Esophagus muscularis mucosa (tissue), 4 donors: ENCODE results near the gene TGDS. TPM values are rescaled to one million over a fixed set of nuclear protein-coding genes. Genes with fewer than 3 reads are reported as not detected.

Experiments
- DNase-seq: peaks from one replicate; pipeline ENCODE4 v3.0.0-alpha.2; 2017; ENCODE audit errors: extremely low spot score
- H3K27ac ChIP-seq, 4 donors: fragments of 200-600 bp; sonication (generic); replicated peaks in 1 of 4; 1 replicate in 3 of 4; 2 replicates in 1 of 4; pipeline ENCODE4 v1.5.1; 2016 to 2019; ENCODE audit warnings: mild to moderate bottlenecking in 1 of 4
- H3K27me3 ChIP-seq, 4 donors: fragments of 200-600 bp; sonication (generic); one replicate each; pipeline versions ENCODE4 v1.5.1 to v1.6.0; 2016 to 2019
- H3K36me3 ChIP-seq, 4 donors: fragments of 200-600 bp; sonication (generic); one replicate each; pipeline ENCODE4 v1.5.1; 2016 to 2019
- H3K4me1 ChIP-seq, 4 donors: fragments of 200-600 bp; sonication (generic); one replicate each; pipeline ENCODE4 v1.5.1; 2016 to 2019
- H3K4me3 ChIP-seq, 4 donors: fragments of 200-600 bp; sonication (generic); 1 replicate in 2 of 4; 2 replicates in 2 of 4; pipeline ENCODE4 v1.5.1; 2016 to 2019; ENCODE audit warnings: mild to moderate bottlenecking in 4 of 4, moderate library complexity in 1 of 4
- H3K9me3 ChIP-seq, 4 donors: fragments of 200-600 bp; sonication (generic); 1 replicate in 3 of 4; 2 replicates in 1 of 4; pipeline ENCODE4 v1.5.1; 2016 to 2019
- EP300 ChIP-seq: sonication (generic); formaldehyde crosslinking; IDR thresholded peaks from one replicate; pipeline ENCODE4 v1.6.1; 2017; ENCODE audit warnings: antibody characterized with exemption
- POLR2A ChIP-seq: fragments of 450-650 bp; IDR thresholded peaks from one replicate; pipeline ENCODE4 v1.6.1; 2017; ENCODE audit warnings: antibody characterized with exemption, moderate library complexity, mild to moderate bottlenecking, low read depth
- POLR2AphosphoS5 ChIP-seq, 2 donors: sonication (generic); formaldehyde crosslinking; IDR thresholded peaks; one replicate each; pipeline ENCODE4 v1.6.1; 2017; ENCODE audit warnings: antibody characterized with exemption in 2 of 2
- WGBS: methylation state at CpG from one replicate; pipeline ENCODE4 v1.1.5; 2018; 5-methylcytosine and 5-hydroxymethylcytosine counted together
- intact Hi-C: fragments of 100-400 bp; cut with DNase I; formaldehyde crosslinking; loops from one replicate; pipeline ENCODE4 v1.15.1; 2023
- total RNA-seq, 4 donors: library from RNA; depleted of rRNA; stranded (reverse); fragments of >200 nt; gene quantifications; one replicate each; pipeline versions ENCODE4 v1.1.0 to v1.2.1, GENCODE V29; 2016
- TF ChIP-seq, protein P1 (sequence below), 3 experiments: fragments of 200-600 bp in 2 of 3; fragments of 450-650 bp in 1 of 3; sonication (generic) in 2 of 3; IDR thresholded peaks; one replicate each; pipeline ENCODE4 v1.5.1; 2017 to 2019; ENCODE audit warnings: antibody characterized with exemption in 3 of 3, mild to moderate bottlenecking in 2 of 3, moderate library complexity in 1 of 3

Gene TGDS
- total RNA-seq, 4 donors from 2014 or later = 3.7 to 7.5 (median 6.2) TPM

DNA sequence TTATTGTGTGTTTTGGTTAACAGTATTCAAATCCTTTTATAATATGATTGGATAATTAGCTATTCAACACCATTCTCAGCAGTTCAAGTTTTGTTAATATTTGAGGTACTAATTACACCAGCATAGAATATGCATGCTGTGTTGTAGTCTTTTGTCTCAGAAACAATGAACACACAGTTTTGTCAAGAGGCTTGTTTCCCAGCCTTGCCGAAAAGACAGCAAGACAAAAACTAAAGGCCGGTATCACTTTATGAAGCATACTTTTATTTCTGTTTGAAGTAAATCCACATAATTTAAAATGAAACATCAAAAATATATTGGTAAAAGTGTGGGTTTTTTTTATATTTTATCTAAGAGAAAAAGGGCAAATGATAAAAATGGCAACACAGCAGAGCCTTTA lies 13.2 kb upstream of the TGDS start:
- WGBS = 95% methylated on average over 2 of the region's 2 CpGs

DNA sequence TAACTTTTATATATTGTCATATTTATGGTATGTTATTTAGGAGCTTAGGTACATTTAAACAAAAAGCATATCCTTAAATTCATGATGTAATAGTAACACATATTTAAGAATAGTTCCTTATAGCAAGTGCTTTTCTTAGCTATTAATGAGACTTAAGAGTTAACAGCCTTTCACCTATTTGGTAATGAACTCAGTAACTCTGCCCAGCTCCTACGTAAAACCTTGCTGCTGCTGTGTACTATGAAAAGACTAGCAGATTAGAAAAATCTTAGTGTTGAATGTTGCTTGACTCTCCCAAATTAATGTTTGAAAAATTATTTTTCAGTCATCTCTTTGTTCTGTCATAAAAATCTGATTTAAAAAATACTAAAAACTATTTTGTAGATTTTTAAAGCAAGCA lies 12.6 kb upstream of the TGDS start:
- 38% methylated on average over 1 of the region's 1 CpG for WGBS
- no peak for DNase-seq
- Histone ChIP-seq H3K27me3 (no peaks in the 10 kb centered on the region), H3K36me3 (peaks cover 0 to 48% (median 22%) of the 10 kb centered on the region in 4 donors), H3K27ac (no peak overlapping the region), H3K4me1 (no peaks in the 10 kb centered on the region), H3K4me3 (no peak overlapping the region), H3K9me3 (no peaks in the 10 kb centered on the region)
- TF ChIP-seq, protein P1, sequence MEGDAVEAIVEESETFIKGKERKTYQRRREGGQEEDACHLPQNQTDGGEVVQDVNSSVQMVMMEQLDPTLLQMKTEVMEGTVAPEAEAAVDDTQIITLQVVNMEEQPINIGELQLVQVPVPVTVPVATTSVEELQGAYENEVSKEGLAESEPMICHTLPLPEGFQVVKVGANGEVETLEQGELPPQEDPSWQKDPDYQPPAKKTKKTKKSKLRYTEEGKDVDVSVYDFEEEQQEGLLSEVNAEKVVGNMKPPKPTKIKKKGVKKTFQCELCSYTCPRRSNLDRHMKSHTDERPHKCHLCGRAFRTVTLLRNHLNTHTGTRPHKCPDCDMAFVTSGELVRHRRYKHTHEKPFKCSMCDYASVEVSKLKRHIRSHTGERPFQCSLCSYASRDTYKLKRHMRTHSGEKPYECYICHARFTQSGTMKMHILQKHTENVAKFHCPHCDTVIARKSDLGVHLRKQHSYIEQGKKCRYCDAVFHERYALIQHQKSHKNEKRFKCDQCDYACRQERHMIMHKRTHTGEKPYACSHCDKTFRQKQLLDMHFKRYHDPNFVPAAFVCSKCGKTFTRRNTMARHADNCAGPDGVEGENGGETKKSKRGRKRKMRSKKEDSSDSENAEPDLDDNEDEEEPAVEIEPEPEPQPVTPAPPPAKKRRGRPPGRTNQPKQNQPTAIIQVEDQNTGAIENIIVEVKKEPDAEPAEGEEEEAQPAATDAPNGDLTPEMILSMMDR (IDR thresholded peaks at IDR 0.05) = no peak
- TF ChIP-seq EP300 (no peak), POLR2A (no peak), POLR2AphosphoS5 (IDR thresholded peaks at IDR 0.05) (no peak)
- intact Hi-C loops = no loop called here

More for the DNA sequence above, 13.2 kb upstream of the TGDS start:
- TF ChIP-seq POLR2AphosphoS5 (IDR thresholded peaks at IDR 0.05) (no peak), POLR2A (no peak), EP300 (no peak)
- TF ChIP-seq, protein P1 (IDR thresholded peaks at IDR 0.05) = no peak
- Histone ChIP-seq H3K27me3 (no peaks in the 10 kb centered on the region), H3K27ac (no peak overlapping the region), H3K9me3 (no peaks in the 10 kb centered on the region), H3K36me3 (peaks cover 0 to 54% (median 25%) of the 10 kb centered on the region in 4 donors), H3K4me1 (no peaks in the 10 kb centered on the region), H3K4me3 (no peak overlapping the region)
- DNase-seq = no peak
- intact Hi-C loops = no loop called here

DNA sequence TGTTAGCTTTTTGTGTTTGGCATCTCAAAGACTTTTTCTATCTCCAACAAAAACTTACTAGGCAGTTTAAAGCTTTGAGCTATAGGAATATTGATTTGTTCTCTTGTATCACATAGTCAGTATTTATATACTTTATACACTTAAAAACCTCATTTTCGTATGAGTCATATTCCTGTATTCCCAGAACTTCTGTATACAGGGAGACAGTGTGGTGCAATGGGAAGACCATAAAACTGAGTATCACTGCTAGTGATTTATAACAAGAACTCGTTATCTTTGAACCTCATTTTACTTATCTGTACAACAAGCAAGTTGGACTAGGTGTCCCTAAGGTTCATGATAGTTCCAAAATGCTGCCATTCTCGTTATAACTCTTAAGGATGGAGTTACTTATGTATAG lies 12.0 kb upstream of the TGDS start:
- 88% methylated on average over 3 of the region's 3 CpGs for WGBS
- Histone ChIP-seq H3K4me3 (no peak overlapping the region), H3K36me3 (peaks cover 0 to 41% (median 22%) of the 10 kb centered on the region in 4 donors), H3K27ac (no peak overlapping the region), H3K27me3 (no peaks in the 10 kb centered on the region), H3K9me3 (no peaks in the 10 kb centered on the region), H3K4me1 (peaks cover 0 to under 1% (median 0%) of the 10 kb centered on the region in 4 donors)
- TF ChIP-seq, protein P1 (IDR thresholded peaks at IDR 0.05) = no peak
- TF ChIP-seq EP300 (no peak), POLR2AphosphoS5 (IDR thresholded peaks at IDR 0.05) (no peak), POLR2A (no peak)
- intact Hi-C loops = no loop called here
- no peak for DNase-seq

DNA sequence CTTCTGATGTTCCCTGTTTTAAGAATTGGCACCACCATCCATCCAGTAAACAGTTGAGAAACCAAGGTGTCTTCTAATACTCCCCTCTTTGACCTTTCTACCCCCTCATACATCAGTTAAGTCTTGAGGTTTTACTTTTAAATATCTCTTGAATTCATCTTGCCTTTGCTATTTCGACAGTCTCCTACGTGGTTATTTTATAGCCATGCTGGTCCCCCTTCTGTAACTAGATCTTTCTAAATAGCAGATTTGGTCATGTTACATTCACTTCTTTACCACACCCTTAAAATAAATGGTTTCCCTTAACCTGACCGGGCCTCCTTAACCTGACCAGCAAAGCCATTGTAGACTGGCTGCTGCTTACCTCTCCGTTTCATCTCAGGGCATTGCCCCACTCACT lies 11.1 kb upstream of the TGDS start:
- WGBS = 91% methylated on average over 4 of the region's 4 CpGs
- DNase-seq = no peak
- Histone ChIP-seq H3K27ac (no peak overlapping the region), H3K27me3 (no peaks in the 10 kb centered on the region), H3K36me3 (peaks cover 0 to 37% (median 21%) of the 10 kb centered on the region in 4 donors), H3K4me3 (no peak overlapping the region), H3K9me3 (no peaks in the 10 kb centered on the region), H3K4me1 (peaks cover 6 to 7% (median 7%) of the 10 kb centered on the region in 4 donors)
- intact Hi-C loops = no loop called here
- TF ChIP-seq POLR2A (no peak), EP300 (no peak)
- TF ChIP-seq, protein P1 (IDR thresholded peaks at IDR 0.05) = no peak

DNA sequence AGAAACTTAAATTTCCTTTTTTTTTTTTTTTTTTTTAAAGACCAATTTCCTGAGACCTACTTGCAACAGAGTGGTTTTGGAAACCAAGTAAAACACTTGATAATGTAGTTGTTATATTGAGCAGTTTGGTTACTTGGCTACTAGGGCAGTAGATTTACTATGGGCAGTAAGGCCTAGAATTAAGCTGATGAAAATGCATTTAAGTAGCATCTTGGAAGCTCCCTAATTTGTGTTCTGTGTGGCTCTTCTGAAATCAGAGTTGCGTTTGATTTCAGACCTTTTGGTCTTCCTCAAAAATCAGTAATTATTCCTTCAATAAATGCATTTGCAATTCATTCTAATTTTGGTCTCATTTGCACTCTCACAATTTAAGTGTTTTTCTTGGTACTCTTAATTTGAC lies 6.5 kb upstream of the TGDS start:
- Histone ChIP-seq H3K27ac (peak overlapping the region; percentile 85 to 92 (median 88)), H3K4me1 (peaks cover 6 to 13% (median 7%) of the 10 kb centered on the region in 4 donors), H3K27me3 (no peaks in the 10 kb centered on the region), H3K9me3 (no peaks in the 10 kb centered on the region), H3K4me3 (peak overlapping the region; percentile 81 to 94 (median 90)), H3K36me3 (peaks cover 0 to 20% (median 7%) of the 10 kb centered on the region in 4 donors)
- TF ChIP-seq EP300 (no peak), POLR2AphosphoS5 (IDR thresholded peaks at IDR 0.05) (no peak), POLR2A (no peak)
- TF ChIP-seq, protein P1 (IDR thresholded peaks at IDR 0.05) = no peak
- intact Hi-C loops = loop anchor here (5.0 kb wide), 1 partner anchor 55 kb away; no protein-coding TSS in a partner anchor
- WGBS = 56% methylated on average over 1 of the region's 1 CpG
- DNase-seq = no peak
